SK-N-MC (cell line): Measurements from ENCODE around the gene RPS6KB1.

ENCODE experiments used
- EZH2 ChIP-seq: fragments of 200-600 bp; sonication (generic); IDR thresholded peaks from one replicate; pipeline ENCODE4 v1.6.1; 2017; ENCODE audit warnings: antibody characterized with exemption
- FOXP2 ChIP-seq: optimal IDR thresholded peaks from 2 replicates; pipeline ENCODE3; 2011; ENCODE audit warnings: mild to moderate bottlenecking, moderate library complexity; ENCODE audit not compliant: insufficient read depth; ENCODE audit errors: extremely low read length, control extremely low read depth
- POLR2AphosphoS5 ChIP-seq: IDR thresholded peaks from 2 replicates; pipeline ENCODE4 v1.6.1; 2012; ENCODE audit warnings: mild to moderate bottlenecking, low read depth, low read length, borderline replicate concordance

DNA sequence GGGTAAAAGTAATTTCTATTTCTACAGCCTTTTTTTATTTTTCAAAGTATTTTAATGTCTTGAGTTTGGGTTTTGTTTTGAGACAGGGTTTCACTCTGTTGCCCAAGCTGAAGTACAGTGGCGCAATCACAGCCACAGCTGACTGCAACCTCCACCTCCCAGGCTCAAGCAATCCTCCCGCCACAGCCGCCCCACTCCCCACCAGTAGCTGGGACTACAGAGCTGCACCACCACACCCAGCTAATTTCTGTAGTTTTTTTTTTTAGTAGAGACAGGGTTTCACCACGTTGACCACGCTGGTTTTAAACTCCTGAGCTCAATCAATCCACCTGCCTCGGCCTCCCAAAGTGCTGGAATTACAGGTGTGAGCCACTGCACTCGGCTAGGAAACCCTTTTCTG is 44.1 kb upstream of the RPS6KB1 start:
- TF ChIP-seq EZH2 (no peak), POLR2AphosphoS5 (no peak), FOXP2 (no peak)
